Measurements from ENCODE around the gene TMEM132E.
"Not testable (repeated sequence)": the region's sequence is repeated elsewhere in the genome, so short reads cannot be mapped to it uniquely, and the experiment has no call there.

Gene TMEM132E

DNA sequence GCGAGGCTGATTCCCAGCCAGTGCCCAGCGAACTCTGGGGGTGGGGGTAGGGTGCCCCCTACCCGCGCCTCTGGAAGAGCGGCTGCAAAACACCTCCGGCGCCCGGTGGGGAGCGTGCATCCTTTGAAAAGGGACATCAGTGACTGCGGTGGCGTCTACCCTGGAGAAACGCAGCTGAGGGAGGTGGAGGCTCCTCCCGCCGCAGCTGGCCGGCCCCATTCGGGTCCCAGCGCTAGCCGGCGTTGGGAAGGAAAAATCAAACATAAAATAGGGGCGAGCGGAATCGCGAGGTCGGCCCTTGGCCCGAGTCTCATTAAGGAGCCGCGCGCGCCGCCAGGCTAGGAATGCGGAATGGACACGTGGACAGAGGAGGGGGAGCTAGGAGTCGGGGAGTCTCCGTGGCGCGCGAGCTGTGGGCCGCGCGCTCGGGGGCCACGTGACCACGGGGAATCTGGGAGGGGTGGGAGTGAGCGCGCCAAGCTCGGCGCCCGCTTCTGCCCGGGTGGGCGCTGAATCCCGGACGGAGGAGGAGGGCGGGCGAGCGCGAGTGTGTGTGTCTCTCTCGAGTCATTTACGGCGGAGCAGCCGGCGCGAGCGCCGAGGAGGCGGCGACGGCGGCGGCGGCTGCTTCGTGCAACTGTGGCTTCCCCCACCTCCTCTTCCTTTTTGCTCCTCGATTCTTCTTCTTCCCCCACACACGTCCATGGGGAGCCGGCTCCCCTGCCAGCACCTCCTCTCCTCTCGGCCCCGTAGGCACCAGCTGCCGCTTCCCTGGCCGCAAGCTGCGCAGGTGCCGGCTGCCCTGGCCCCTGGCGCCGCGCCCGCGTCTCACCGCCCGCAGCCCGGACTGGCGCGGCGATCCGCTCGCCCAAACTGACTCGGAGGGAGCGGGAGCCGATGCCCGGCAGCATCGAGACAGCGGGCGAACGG lies at the start of gene TMEM132E:
TSS of gene TMEM132E (plus strand) at position 566 of the 930 bp plus-strand sequence. CDS start 1,495 bp downstream, outside the sequence.
- peak; percentile 4 for DNase-seq (ENCODE audit: low read depth)
- TF ChIP-seq CTCF (conservative IDR thresholded peaks at IDR 0.05; ENCODE audit: low read length) = no peak
- peak within 1 kb of the TSS; percentile 40 for H3K4me3 ChIP-seq (ENCODE audit: low read length)

DNA sequence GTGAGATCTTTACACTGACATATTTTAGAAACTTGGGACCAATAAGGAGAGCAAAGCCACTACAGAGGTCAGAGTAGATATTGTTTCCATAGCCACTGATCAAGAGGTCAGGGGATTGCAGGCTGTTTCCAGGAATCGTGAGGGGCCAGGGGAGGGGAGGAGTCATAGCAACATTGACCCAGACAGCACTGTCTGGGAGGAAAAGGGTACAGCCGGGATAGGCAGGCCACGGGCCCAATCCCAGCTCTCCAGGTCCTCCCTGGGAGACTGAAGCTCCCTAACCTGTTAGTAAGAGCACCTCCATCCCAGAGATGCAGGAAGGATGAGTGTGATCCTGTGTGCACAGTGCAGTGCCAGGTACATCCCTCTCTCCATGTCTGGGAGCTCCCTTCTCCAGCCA lies 48.5 kb upstream of the TMEM132E start:
- no peak for TF ChIP-seq CTCF (conservative IDR thresholded peaks at IDR 0.05; ENCODE audit: low read length)
- no peak overlapping the region for H3K4me3 ChIP-seq (ENCODE audit: low read length)
- no peak for DNase-seq (ENCODE audit: low read depth)

- H3K4me3 ChIP-seq (ENCODE audit: low read length) = no peak overlapping the region
- no peak for TF ChIP-seq CTCF (conservative IDR thresholded peaks at IDR 0.05; ENCODE audit: low read length)
- no peak for DNase-seq (ENCODE audit: low read depth)
These were observed 46.9 kb upstream of the TMEM132E start for GRCh38 chr17:34532281-34533065.

GRCh38 chr17:34533806-34534527 lies 45.4 kb upstream of the TMEM132E start:
- no peak for TF ChIP-seq CTCF (conservative IDR thresholded peaks at IDR 0.05; ENCODE audit: low read length)
- no peak for DNase-seq (ENCODE audit: low read depth)
- H3K4me3 ChIP-seq (ENCODE audit: low read length) = no peak overlapping the region

- no peak overlapping the region for H3K4me3 ChIP-seq (ENCODE audit: low read length)
- DNase-seq (ENCODE audit: low read depth) = no peak
- TF ChIP-seq CTCF (conservative IDR thresholded peaks at IDR 0.05; ENCODE audit: low read length) = no peak
These were observed 41.9 kb upstream of the TMEM132E start for GRCh38 chr17:34537445-34537844.

- H3K4me3 ChIP-seq (ENCODE audit: low read length); DNase-seq (ENCODE audit: low read depth): not testable (repeated sequence)
These were observed 40.8 kb upstream of the TMEM132E start for GRCh38 chr17:34538582-34538981.

- no peak for TF ChIP-seq CTCF (conservative IDR thresholded peaks at IDR 0.05; ENCODE audit: low read length)
- no peak overlapping the region for H3K4me3 ChIP-seq (ENCODE audit: low read length)
- no peak for DNase-seq (ENCODE audit: low read depth)
These were observed 39.5 kb upstream of the TMEM132E start for GRCh38 chr17:34539881-34540280.
